H1 (cell line): Measurements from ENCODE around the gene ANKUB1. TPM values are rescaled to one million over a fixed set of nuclear protein-coding genes. Genes with fewer than 3 reads are reported as not detected.

Source experiments
- RXRA ChIP-seq: IDR thresholded peaks from 2 replicates; pipeline ENCODE4 v1.6.1; 2011; ENCODE audit warnings: low read depth, mild to moderate bottlenecking, low read length, moderate library complexity; ENCODE audit not compliant: insufficient read depth
- SP4 ChIP-seq: IDR thresholded peaks from 2 replicates; pipeline ENCODE4 v1.6.1; 2012; ENCODE audit warnings: low read length, inconsistent platforms
- polyA plus RNA-seq, 7 experiments: library from polyadenylated mRNA; depleted of rRNA in 3 of 7; stranded (reverse) in 5 of 7; unstranded in 2 of 7; fragments of >200 nt in 5 of 7; fragments of 200-250 nt in 2 of 7; gene quantifications; 1 replicate in 5 of 7; 2 replicates in 1 of 7; 4 replicates in 1 of 7; pipeline versions ENCODE4 v1.2.1 to v1.2.3, GENCODE V29; 2011 to 2013; ENCODE audit warnings: missing spikeins in 2 of 7, mixed read lengths in 2 of 7
- total RNA-seq: library from RNA; stranded (reverse); fragmentation: NEBNext Ultra II Directional; extraction: Animal tissue kit (Norgen Biotek cat#: 25700); gene quantifications from 2 replicates; pipeline ENCODE4 v1.2.1, GENCODE V29; 2021
- TF ChIP-seq, protein P1 (sequence below): fragments of 300-600 bp; sonication (generic); IDR thresholded peaks from 2 replicates; pipeline ENCODE4 v1.7.1; 2012; ENCODE audit warnings: low read length, moderate library complexity, mild to moderate bottlenecking, inconsistent platforms; ENCODE audit not compliant: insufficient replicate concordance

ANKUB1 gene
- total and polyA plus RNA-seq, 2 of the 8 experiments (the other 6 are each of a cell fraction or from before 2014, with no cell fraction given): not detected

DNA sequence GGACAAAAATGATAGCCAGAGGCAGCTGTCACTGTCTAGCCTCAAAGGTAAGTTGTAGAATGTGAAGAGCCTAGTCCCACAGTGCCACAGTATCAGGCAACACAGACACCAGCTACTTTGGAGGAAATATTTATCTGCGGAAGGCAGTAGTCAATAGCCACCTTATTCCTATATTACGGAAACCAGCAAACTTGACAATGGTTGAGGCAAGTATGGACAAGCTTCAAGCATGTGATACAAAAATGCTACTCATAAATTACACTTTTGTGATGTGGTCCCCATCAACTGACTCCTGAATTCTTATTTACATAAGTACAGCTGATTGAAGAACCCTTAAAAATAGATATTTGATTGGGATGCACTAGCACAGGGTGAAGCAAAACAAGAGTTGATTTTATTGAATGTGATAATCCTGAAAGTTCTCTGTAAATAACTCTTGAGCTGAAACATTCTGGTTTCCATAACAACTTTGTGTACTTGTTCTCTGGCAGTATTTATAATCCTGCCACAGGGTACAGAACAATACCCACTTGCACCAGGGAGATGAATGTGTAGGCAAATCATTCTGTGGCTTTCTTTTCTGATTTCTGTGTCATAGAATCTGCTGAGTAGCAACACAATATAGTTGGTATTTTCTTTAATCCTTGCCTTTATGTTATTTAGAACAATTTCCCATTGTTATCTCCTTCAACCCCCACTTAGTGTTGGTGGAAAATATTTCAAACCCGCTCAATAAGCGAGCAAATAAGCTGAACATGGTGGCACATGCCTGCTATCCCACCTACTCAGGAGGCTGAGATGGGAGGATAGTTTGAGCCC is at the start of gene ANKUB1 (continued):
- TF ChIP-seq, protein P1, sequence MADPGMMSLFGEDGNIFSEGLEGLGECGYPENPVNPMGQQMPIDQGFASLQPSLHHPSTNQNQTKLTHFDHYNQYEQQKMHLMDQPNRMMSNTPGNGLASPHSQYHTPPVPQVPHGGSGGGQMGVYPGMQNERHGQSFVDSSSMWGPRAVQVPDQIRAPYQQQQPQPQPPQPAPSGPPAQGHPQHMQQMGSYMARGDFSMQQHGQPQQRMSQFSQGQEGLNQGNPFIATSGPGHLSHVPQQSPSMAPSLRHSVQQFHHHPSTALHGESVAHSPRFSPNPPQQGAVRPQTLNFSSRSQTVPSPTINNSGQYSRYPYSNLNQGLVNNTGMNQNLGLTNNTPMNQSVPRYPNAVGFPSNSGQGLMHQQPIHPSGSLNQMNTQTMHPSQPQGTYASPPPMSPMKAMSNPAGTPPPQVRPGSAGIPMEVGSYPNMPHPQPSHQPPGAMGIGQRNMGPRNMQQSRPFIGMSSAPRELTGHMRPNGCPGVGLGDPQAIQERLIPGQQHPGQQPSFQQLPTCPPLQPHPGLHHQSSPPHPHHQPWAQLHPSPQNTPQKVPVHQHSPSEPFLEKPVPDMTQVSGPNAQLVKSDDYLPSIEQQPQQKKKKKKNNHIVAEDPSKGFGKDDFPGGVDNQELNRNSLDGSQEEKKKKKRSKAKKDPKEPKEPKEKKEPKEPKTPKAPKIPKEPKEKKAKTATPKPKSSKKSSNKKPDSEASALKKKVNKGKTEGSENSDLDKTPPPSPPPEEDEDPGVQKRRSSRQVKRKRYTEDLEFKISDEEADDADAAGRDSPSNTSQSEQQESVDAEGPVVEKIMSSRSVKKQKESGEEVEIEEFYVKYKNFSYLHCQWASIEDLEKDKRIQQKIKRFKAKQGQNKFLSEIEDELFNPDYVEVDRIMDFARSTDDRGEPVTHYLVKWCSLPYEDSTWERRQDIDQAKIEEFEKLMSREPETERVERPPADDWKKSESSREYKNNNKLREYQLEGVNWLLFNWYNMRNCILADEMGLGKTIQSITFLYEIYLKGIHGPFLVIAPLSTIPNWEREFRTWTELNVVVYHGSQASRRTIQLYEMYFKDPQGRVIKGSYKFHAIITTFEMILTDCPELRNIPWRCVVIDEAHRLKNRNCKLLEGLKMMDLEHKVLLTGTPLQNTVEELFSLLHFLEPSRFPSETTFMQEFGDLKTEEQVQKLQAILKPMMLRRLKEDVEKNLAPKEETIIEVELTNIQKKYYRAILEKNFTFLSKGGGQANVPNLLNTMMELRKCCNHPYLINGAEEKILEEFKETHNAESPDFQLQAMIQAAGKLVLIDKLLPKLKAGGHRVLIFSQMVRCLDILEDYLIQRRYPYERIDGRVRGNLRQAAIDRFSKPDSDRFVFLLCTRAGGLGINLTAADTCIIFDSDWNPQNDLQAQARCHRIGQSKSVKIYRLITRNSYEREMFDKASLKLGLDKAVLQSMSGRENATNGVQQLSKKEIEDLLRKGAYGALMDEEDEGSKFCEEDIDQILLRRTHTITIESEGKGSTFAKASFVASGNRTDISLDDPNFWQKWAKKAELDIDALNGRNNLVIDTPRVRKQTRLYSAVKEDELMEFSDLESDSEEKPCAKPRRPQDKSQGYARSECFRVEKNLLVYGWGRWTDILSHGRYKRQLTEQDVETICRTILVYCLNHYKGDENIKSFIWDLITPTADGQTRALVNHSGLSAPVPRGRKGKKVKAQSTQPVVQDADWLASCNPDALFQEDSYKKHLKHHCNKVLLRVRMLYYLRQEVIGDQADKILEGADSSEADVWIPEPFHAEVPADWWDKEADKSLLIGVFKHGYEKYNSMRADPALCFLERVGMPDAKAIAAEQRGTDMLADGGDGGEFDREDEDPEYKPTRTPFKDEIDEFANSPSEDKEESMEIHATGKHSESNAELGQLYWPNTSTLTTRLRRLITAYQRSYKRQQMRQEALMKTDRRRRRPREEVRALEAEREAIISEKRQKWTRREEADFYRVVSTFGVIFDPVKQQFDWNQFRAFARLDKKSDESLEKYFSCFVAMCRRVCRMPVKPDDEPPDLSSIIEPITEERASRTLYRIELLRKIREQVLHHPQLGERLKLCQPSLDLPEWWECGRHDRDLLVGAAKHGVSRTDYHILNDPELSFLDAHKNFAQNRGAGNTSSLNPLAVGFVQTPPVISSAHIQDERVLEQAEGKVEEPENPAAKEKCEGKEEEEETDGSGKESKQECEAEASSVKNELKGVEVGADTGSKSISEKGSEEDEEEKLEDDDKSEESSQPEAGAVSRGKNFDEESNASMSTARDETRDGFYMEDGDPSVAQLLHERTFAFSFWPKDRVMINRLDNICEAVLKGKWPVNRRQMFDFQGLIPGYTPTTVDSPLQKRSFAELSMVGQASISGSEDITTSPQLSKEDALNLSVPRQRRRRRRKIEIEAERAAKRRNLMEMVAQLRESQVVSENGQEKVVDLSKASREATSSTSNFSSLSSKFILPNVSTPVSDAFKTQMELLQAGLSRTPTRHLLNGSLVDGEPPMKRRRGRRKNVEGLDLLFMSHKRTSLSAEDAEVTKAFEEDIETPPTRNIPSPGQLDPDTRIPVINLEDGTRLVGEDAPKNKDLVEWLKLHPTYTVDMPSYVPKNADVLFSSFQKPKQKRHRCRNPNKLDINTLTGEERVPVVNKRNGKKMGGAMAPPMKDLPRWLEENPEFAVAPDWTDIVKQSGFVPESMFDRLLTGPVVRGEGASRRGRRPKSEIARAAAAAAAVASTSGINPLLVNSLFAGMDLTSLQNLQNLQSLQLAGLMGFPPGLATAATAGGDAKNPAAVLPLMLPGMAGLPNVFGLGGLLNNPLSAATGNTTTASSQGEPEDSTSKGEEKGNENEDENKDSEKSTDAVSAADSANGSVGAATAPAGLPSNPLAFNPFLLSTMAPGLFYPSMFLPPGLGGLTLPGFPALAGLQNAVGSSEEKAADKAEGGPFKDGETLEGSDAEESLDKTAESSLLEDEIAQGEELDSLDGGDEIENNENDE: no peak
- TF ChIP-seq RXRA (no peak), SP4 (no peak)
